CD4-positive, alpha-beta T cell (primary cell): ENCODE measurements around the gene PRKCA. TPM values are rescaled to one million over a fixed set of nuclear protein-coding genes. Genes with fewer than 3 reads are reported as not detected.

ENCODE experiments used
- ATAC-seq: fragments of 200-7000 bp; cut with Tn5 transposase; one replicate; pipeline ENCODE4 v1.10.0; 2022; ENCODE audit warnings: mild to moderate bottlenecking; ENCODE audit not compliant: poor library complexity
- CTCF ChIA-PET: fragments of 350-600 bp; sonication (Branson Sonifier 250); formaldehyde crosslinking; loops from one replicate; lab custom pipeline; 2021; ENCODE audit warnings: antibody characterized with exemption, inconsistent platforms; lab: Charles Lee
- POLR2A ChIA-PET: fragments of 350-600 bp; sonication (Branson Sonifier 250); formaldehyde crosslinking; loops from one replicate; lab custom pipeline; 2021; ENCODE audit warnings: antibody characterized with exemption, inconsistent platforms; lab: Charles Lee
- DNase-seq, 14 experiments: peaks; one replicate each; pipeline ENCODE4 v3.0.0-alpha.2; 2013 to 2020; ENCODE audit warnings: mixed read lengths in 2 of 14
- H3K27ac ChIP-seq, 2 donors: one replicate each; pipeline versions ENCODE4 v1.5.1 to v1.7.0; 2013; ENCODE audit warnings: low read length in 2 of 2, low read depth in 1 of 2, mild to moderate bottlenecking in 1 of 2
- H3K27me3 ChIP-seq, 2 experiments: 1 replicate in 1 of 2; 2 replicates in 1 of 2; pipeline versions ENCODE4 v1.6.1 to v1.7.0; 2013; ENCODE audit warnings: low read length in 2 of 2, control low read depth in 1 of 2, mild to moderate bottlenecking in 1 of 2, moderate library complexity in 1 of 2; ENCODE audit not compliant: insufficient read depth in 2 of 2, control insufficient read depth in 1 of 2
- H3K36me3 ChIP-seq: one replicate; pipeline ENCODE4 v1.6.1; 2013; ENCODE audit warnings: low read length, control low read depth; ENCODE audit not compliant: insufficient read depth
- H3K4me1 ChIP-seq: one replicate; pipeline ENCODE4 v1.6.1; 2013; ENCODE audit warnings: low read length, control low read depth; ENCODE audit not compliant: insufficient read depth
- H3K4me3 ChIP-seq: one replicate; pipeline ENCODE4 v1.5.1; 2013; ENCODE audit warnings: mild to moderate bottlenecking, low read length, moderate library complexity
- H3K9me3 ChIP-seq, 2 experiments: 1 replicate in 1 of 2; 2 replicates in 1 of 2; pipeline versions ENCODE4 v1.6.1 to v1.7.0; 2013; ENCODE audit warnings: low read length in 2 of 2, mild to moderate bottlenecking in 2 of 2, control low read depth in 1 of 2, moderate library complexity in 1 of 2; ENCODE audit not compliant: control insufficient read depth in 1 of 2, insufficient read depth in 1 of 2
- H3K27ac Mint-ChIP-seq: one replicate; pipeline ENCODE4 v1.8.0; 2020; ENCODE audit warnings: mixed read lengths
- H3K27me3 Mint-ChIP-seq: one replicate; pipeline ENCODE4 v1.8.0; 2021; ENCODE audit warnings: mixed read lengths
- H3K36me3 Mint-ChIP-seq: one replicate; pipeline ENCODE4 v1.8.0; 2021; ENCODE audit warnings: low read depth, mixed read lengths
- H3K4me1 Mint-ChIP-seq: one replicate; pipeline ENCODE4 v1.8.0; 2021; ENCODE audit warnings: low read depth, mixed read lengths
- H3K4me3 Mint-ChIP-seq: one replicate; pipeline ENCODE4 v1.8.0; 2020; ENCODE audit warnings: mild to moderate bottlenecking, mixed read lengths
- H3K9me3 Mint-ChIP-seq: one replicate; pipeline ENCODE4 v1.8.0; 2020; ENCODE audit warnings: mixed read lengths
- CTCF ChIP-seq: fragments of 200-600 bp; IDR thresholded peaks from one replicate; pipeline ENCODE4 v1.8.0; 2022; ENCODE audit warnings: antibody characterized with exemption, mild to moderate bottlenecking
- intact Hi-C, 2 experiments: fragments of 100-400 bp; cut with DNase I in 1 of 2; cut with micrococcal nuclease in 1 of 2; formaldehyde crosslinking; loops; one replicate each; pipeline versions ENCODE4 v1.15.1 to v1.9.0; 2023 to 2025; cut with DNase I, micrococcal nuclease
- total RNA-seq, 174 experiments: library from RNA in 2 of 174; stranded (reverse) in 2 of 174; gene quantifications; one replicate each; pipeline ENCODE4 v1.2.3 and lab custom pipeline; 2021 to 2026

Gene PRKCA
- total RNA-seq, 2 experiments from 2014 or later: 84.8 to 88.6 TPM

- H3K4me1 Mint-ChIP-seq: peaks cover 73% of the 10 kb centered on the region
- ChIA-PET CTCF (interaction anchor here (0.6 kb wide), 1 partner anchor 130 kb away, joined by 3 read pairs; no protein-coding TSS in a partner anchor), POLR2A (no interaction called here)
- DNase-seq (no peak), ATAC-seq (no peak)
- Histone ChIP-seq H3K27ac (no peak overlapping the region), H3K4me1 (peaks cover 3% of the 10 kb centered on the region), H3K9me3 (no peaks in the 10 kb centered on the region), H3K4me3 (no peak overlapping the region), H3K27me3 (no peaks in the 10 kb centered on the region), H3K36me3 (no peaks in the 10 kb centered on the region)
- no peak for TF ChIP-seq CTCF
- H3K36me3 Mint-ChIP-seq: no peaks in the 10 kb centered on the region
- no peaks in the 10 kb centered on the region for H3K9me3 Mint-ChIP-seq
- no peaks in the 10 kb centered on the region for H3K27me3 Mint-ChIP-seq
- no peak overlapping the region for H3K27ac Mint-ChIP-seq
- H3K4me3 Mint-ChIP-seq: no peak overlapping the region
- intact Hi-C loops: no loop called here
Observed at GRCh38 chr17:66627985-66628384, 325.6 kb downstream of the PRKCA start.

GRCh38 chr17:66629762-66630161, 327.3 kb downstream of the PRKCA start:
- peaks cover 78% of the 10 kb centered on the region for H3K4me1 Mint-ChIP-seq
- no peak overlapping the region for H3K4me3 ChIP-seq
- POLR2A ChIA-PET: interaction anchor here (0.6 kb wide), 1 partner anchor 380 kb away, joined by 3 read pairs; no protein-coding TSS in a partner anchor
- TF ChIP-seq CTCF: no peak
- no peaks in the 10 kb centered on the region for H3K9me3 Mint-ChIP-seq
- CTCF ChIA-PET: no interaction called here
- no peaks in the 10 kb centered on the region for H3K9me3 ChIP-seq
- H3K4me1 ChIP-seq: peaks cover 8% of the 10 kb centered on the region
- intact Hi-C loops: no loop called here
- no peaks in the 10 kb centered on the region for H3K27me3 ChIP-seq
- ATAC-seq (no peak), DNase-seq (no peak)
- no peak overlapping the region for H3K4me3 Mint-ChIP-seq
- H3K27me3 Mint-ChIP-seq: no peaks in the 10 kb centered on the region
- no peak overlapping the region for H3K27ac ChIP-seq
- H3K36me3 Mint-ChIP-seq: peaks cover 3% of the 10 kb centered on the region
- H3K36me3 ChIP-seq: no peaks in the 10 kb centered on the region
- no peak overlapping the region for H3K27ac Mint-ChIP-seq

- H3K27ac ChIP-seq: no peak overlapping the region
- POLR2A ChIA-PET: interaction anchor here (1.0 kb wide), 1 partner anchor 9 kb away, joined by 3 read pairs; no protein-coding TSS in a partner anchor
- H3K4me1 ChIP-seq: peaks cover 8% of the 10 kb centered on the region
- no peaks in the 10 kb centered on the region for H3K9me3 Mint-ChIP-seq
- H3K4me3 ChIP-seq: no peak overlapping the region
- DNase-seq: no peak
- H3K27ac Mint-ChIP-seq: no peak overlapping the region
- H3K27me3 Mint-ChIP-seq: no peaks in the 10 kb centered on the region
- TF ChIP-seq CTCF: no peak
- H3K9me3 ChIP-seq: no peaks in the 10 kb centered on the region
- peaks cover 5% of the 10 kb centered on the region for H3K36me3 Mint-ChIP-seq
- intact Hi-C loops: no loop called here
- peaks cover 78% of the 10 kb centered on the region for H3K4me1 Mint-ChIP-seq
- H3K36me3 ChIP-seq: no peaks in the 10 kb centered on the region
- no peaks in the 10 kb centered on the region for H3K27me3 ChIP-seq
- no peak for ATAC-seq
- CTCF ChIA-PET: no interaction called here
- no peak overlapping the region for H3K4me3 Mint-ChIP-seq
Observed at GRCh38 chr17:66630379-66630778, 328.0 kb downstream of the PRKCA start.
